Osteoblast (primary cell): ENCODE measurements around the gene MYO18B. TPM values are rescaled to one million over a fixed set of nuclear protein-coding genes. Genes with fewer than 3 reads are reported as not detected.

ENCODE experiments used
- DNase-seq: peaks from one replicate; pipeline ENCODE4 v3.0.0; 2011; ENCODE audit warnings: low spot score, mixed read lengths; ENCODE audit not compliant: insufficient read length; ENCODE audit errors: missing footprints
- H2AFZ ChIP-seq: 2 replicates; pipeline ENCODE4 v1.6.0; 2011; ENCODE audit warnings: mild to moderate bottlenecking, low read length
- H3K27ac ChIP-seq: 2 replicates; pipeline ENCODE4 v1.5.1; 2011; ENCODE audit warnings: mild to moderate bottlenecking, low read depth, low read length, moderate library complexity
- H3K27me3 ChIP-seq: 2 replicates; pipeline ENCODE4 v1.6.0; 2012; ENCODE audit warnings: mild to moderate bottlenecking, control low read depth, inconsistent platforms, low read length, moderate library complexity; ENCODE audit not compliant: insufficient read depth
- H3K36me3 ChIP-seq: 2 replicates; pipeline ENCODE4 v1.5.1; 2011; ENCODE audit warnings: mild to moderate bottlenecking, low read length, control low read depth, moderate library complexity; ENCODE audit not compliant: insufficient read depth
- H3K4me1 ChIP-seq: 2 replicates; pipeline ENCODE4 v1.5.1; 2011; ENCODE audit warnings: mild to moderate bottlenecking, low read length, control low read depth, moderate library complexity; ENCODE audit not compliant: insufficient read depth
- H3K4me2 ChIP-seq: 2 replicates; pipeline ENCODE4 v1.6.0; 2011; ENCODE audit warnings: mild to moderate bottlenecking, low read length; ENCODE audit not compliant: insufficient read depth
- H3K4me3 ChIP-seq: fragments of 200-600 bp; sonication (generic); 3 replicates; pipeline ENCODE4 v1.5.1; 2012; ENCODE audit warnings: mild to moderate bottlenecking, low read length, inconsistent platforms; ENCODE audit not compliant: insufficient read depth
- H3K79me2 ChIP-seq: 2 replicates; pipeline ENCODE4 v1.6.0; 2012; ENCODE audit warnings: mild to moderate bottlenecking, low read length, control low read depth, inconsistent platforms; ENCODE audit not compliant: insufficient read depth
- H3K9me3 ChIP-seq: 2 replicates; pipeline ENCODE4 v1.5.1; 2011; ENCODE audit warnings: low read depth, low read length, control low read depth
- H4K20me1 ChIP-seq: 2 replicates; pipeline ENCODE4 v1.6.0; 2012; ENCODE audit warnings: mild to moderate bottlenecking, low read length, control low read depth; ENCODE audit not compliant: insufficient read depth
- total RNA-seq: library from RNA; depleted of rRNA; stranded (reverse); fragments of >200 nt; gene quantifications from 2 replicates; pipeline ENCODE4 v1.2.3, GENCODE V29; 2012
- TF ChIP-seq, protein P1 (sequence below): IDR thresholded peaks from 2 replicates; pipeline ENCODE4 v1.5.1; 2011; ENCODE audit warnings: mild to moderate bottlenecking, low read depth, low read length, moderate library complexity; ENCODE audit errors: extremely low read depth

Gene MYO18B
- total RNA-seq, 1 donor, result under 0.01 TPM

DNA sequence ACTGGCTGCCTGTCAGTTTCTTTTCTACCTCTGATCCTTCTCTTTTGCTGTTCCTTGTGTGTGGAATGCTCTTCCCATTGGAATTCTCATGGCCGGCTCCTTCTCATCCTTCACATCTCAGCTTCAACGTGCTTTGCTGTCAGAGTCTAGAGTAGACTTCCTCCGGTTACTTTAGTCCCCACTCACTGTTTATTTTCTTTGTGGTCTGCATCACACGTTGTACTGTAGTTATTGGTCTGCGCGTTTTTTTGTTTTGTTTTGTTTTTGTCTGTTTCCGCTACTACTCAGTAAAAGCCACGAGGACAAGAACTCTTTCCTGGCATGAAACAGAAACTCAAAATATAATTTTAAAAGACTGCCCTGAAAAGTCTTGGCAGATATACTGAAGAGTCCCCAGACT is 305.9 kb downstream of the MYO18B start:
- DNase-seq, result no peak
- Histone ChIP-seq H3K4me2 (no peak overlapping the region), H3K4me3 (no peak overlapping the region), H3K9me3 (no peaks in the 10 kb centered on the region), H3K79me2 (no peaks in the 10 kb centered on the region), H2AFZ (no peak overlapping the region), H3K27ac (no peak overlapping the region), H3K36me3 (no peaks in the 10 kb centered on the region), H3K4me1 (no peaks in the 10 kb centered on the region), H3K27me3 (no peaks in the 10 kb centered on the region), H4K20me1 (no peaks in the 10 kb centered on the region)
- TF ChIP-seq, protein P1, sequence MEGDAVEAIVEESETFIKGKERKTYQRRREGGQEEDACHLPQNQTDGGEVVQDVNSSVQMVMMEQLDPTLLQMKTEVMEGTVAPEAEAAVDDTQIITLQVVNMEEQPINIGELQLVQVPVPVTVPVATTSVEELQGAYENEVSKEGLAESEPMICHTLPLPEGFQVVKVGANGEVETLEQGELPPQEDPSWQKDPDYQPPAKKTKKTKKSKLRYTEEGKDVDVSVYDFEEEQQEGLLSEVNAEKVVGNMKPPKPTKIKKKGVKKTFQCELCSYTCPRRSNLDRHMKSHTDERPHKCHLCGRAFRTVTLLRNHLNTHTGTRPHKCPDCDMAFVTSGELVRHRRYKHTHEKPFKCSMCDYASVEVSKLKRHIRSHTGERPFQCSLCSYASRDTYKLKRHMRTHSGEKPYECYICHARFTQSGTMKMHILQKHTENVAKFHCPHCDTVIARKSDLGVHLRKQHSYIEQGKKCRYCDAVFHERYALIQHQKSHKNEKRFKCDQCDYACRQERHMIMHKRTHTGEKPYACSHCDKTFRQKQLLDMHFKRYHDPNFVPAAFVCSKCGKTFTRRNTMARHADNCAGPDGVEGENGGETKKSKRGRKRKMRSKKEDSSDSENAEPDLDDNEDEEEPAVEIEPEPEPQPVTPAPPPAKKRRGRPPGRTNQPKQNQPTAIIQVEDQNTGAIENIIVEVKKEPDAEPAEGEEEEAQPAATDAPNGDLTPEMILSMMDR, result no peak

DNA sequence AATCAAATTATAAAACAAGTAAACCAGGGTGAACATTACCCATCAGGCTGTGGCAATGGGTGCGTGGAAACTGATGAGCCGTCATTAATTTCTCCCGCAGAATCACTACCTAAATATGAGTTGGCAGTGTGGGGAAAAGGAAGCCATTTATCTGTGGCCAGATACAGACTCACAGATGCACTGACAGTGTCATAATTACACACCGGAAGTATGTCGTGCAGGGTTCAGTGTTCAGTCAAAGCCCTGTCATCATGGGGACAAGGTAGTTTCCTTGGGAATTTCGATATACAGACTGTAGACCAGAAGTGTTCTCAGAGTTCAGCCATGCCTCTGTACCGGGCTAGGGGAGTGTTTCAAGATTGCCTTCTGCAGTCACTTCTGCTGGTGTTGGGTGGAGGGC is 308.1 kb downstream of the MYO18B start:
- Histone ChIP-seq H3K9me3 (no peaks in the 10 kb centered on the region), H3K4me2 (no peak overlapping the region), H3K4me1 (no peaks in the 10 kb centered on the region), H3K27ac (no peak overlapping the region), H3K36me3 (no peaks in the 10 kb centered on the region), H2AFZ (no peak overlapping the region), H3K27me3 (no peaks in the 10 kb centered on the region), H3K79me2 (no peaks in the 10 kb centered on the region), H3K4me3 (no peak overlapping the region), H4K20me1 (no peaks in the 10 kb centered on the region)
- TF ChIP-seq, protein P1, result no peak
- DNase-seq, result no peak

DNA sequence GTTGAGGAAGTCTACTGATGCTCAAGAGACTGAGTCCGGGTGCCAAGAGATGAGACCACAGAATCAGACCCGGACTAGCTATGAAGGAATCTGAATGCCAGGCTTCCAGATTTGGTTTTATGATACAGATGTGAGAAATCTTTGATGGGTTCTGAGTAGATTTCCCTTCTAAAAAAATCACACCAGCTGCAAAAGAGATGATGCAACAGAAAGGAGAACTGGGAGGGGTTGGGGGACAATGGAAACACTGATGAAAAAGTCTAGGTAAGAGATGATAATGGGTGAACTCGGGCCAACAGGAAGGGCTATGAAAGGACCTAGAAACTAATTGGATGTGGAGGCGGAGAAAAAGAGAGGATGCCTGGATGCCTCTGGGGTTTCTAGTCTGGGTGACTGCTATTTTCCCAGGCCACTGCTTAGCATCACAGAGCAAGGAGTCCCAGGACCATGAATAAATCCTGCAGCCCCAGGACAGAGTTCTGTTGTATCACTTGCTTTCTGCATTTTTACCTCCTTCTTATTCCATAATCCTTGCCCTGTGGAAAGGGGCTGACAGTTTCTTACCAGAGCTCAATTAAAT is 311.8 kb downstream of the MYO18B start:
- no peak for DNase-seq
- Histone ChIP-seq H3K9me3 (no peaks in the 10 kb centered on the region), H4K20me1 (no peaks in the 10 kb centered on the region), H3K27me3 (no peaks in the 10 kb centered on the region), H3K4me2 (no peak overlapping the region), H3K4me1 (no peaks in the 10 kb centered on the region), H3K79me2 (no peaks in the 10 kb centered on the region), H3K4me3 (no peak overlapping the region), H3K36me3 (no peaks in the 10 kb centered on the region), H3K27ac (no peak overlapping the region), H2AFZ (no peak overlapping the region)
- TF ChIP-seq, protein P1, result no peak

DNA sequence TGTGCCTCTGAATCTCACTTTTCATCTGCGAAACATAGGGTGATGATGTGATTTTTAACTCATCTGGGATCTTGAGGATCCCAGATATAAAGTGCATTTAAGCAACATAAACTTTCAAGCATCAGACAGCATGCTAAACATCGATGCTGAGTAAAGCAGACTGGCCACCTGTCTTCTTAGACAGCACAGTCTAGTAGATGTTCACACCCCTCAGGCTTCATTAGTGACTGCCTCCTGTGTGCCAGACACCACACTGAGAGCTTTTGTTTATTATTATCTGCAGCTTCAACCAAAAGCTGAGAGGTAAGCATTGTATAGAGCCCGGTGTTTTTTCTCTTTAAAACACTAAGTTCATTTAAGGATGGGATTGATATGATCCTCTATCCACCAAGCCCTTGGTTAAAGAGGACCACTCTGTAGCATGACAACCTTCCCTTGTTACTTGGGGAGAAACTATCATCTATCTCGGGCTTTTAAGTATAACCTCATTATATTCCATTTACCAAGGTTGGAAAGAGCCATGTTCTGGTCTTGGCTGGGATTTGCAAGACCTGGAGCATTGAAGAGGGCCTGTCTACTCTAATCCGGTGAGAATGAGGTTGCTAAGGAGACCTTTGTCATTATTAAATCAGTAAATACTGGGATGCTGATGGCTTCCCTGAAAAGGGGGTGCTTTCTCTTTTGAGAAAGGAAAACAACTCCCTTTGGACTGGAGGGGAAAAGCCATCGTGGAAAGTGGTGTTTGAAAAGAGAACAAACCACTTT is 313.0 kb downstream of the MYO18B start:
- H3K36me3 ChIP-seq, result no peaks in the 10 kb centered on the region
- H3K4me1 ChIP-seq, result no peaks in the 10 kb centered on the region
- no peak overlapping the region for H2AFZ ChIP-seq
- no peak overlapping the region for H3K27ac ChIP-seq
- no peak overlapping the region for H3K4me3 ChIP-seq
- no peaks in the 10 kb centered on the region for H3K27me3 ChIP-seq
- H3K4me2 ChIP-seq, result no peak overlapping the region
- H3K79me2 ChIP-seq, result no peaks in the 10 kb centered on the region
- H4K20me1 ChIP-seq, result no peaks in the 10 kb centered on the region
- H3K9me3 ChIP-seq, result no peaks in the 10 kb centered on the region
- no peak for DNase-seq
- TF ChIP-seq, protein P1, result no peak
